ENCODE results near the gene HYOU1. TPM values are rescaled to one million over a fixed set of nuclear protein-coding genes. Genes with fewer than 3 reads are reported as not detected.

HYOU1 gene, protein sequence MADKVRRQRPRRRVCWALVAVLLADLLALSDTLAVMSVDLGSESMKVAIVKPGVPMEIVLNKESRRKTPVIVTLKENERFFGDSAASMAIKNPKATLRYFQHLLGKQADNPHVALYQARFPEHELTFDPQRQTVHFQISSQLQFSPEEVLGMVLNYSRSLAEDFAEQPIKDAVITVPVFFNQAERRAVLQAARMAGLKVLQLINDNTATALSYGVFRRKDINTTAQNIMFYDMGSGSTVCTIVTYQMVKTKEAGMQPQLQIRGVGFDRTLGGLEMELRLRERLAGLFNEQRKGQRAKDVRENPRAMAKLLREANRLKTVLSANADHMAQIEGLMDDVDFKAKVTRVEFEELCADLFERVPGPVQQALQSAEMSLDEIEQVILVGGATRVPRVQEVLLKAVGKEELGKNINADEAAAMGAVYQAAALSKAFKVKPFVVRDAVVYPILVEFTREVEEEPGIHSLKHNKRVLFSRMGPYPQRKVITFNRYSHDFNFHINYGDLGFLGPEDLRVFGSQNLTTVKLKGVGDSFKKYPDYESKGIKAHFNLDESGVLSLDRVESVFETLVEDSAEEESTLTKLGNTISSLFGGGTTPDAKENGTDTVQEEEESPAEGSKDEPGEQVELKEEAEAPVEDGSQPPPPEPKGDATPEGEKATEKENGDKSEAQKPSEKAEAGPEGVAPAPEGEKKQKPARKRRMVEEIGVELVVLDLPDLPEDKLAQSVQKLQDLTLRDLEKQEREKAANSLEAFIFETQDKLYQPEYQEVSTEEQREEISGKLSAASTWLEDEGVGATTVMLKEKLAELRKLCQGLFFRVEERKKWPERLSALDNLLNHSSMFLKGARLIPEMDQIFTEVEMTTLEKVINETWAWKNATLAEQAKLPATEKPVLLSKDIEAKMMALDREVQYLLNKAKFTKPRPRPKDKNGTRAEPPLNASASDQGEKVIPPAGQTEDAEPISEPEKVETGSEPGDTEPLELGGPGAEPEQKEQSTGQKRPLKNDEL
- 199 and 221 TPM in 2 replicates for total RNA-seq

DNA sequence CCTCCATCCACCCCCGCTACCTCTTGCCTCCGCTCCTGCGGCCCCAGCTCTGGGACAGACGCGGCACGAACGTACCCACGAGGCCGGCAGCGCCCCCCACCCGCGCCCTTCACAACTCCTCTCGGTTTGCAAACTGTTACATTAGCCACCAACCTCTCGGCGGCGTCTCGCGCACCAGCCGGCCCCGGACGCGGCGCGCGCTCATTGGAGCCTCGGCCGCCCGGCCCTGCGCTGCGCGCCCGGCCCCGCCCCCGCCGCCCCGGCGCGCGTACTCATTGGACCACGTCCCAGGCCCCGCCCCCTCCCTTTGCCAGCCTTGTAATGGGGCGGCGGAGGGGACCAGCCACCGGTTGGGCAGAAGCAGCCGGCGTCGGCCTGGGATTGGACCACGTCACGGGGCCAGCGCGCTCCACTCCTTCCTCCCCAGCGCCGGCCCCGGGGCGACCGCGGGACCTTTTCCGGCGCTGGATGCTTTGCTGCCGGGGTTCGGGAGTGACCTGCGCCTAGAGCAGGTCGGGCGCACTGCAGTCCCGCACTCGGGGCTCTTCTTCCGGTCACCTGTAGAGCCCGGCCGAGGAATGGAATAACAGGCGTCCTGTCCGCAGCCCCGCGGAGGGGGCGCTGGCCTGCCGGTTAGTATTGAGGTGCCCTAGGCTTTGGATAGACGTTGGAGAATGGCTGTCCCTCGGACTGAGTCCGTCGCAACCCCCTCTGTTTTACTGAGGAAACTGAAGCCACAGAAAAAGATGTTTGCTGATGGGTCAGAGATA lies at the start of gene HYOU1:
Gene HYOU1, minus strand, starts transcription at position 206 of the 770 bp plus-strand sequence. CDS start 1,045 bp downstream, outside the sequence.

DNA sequence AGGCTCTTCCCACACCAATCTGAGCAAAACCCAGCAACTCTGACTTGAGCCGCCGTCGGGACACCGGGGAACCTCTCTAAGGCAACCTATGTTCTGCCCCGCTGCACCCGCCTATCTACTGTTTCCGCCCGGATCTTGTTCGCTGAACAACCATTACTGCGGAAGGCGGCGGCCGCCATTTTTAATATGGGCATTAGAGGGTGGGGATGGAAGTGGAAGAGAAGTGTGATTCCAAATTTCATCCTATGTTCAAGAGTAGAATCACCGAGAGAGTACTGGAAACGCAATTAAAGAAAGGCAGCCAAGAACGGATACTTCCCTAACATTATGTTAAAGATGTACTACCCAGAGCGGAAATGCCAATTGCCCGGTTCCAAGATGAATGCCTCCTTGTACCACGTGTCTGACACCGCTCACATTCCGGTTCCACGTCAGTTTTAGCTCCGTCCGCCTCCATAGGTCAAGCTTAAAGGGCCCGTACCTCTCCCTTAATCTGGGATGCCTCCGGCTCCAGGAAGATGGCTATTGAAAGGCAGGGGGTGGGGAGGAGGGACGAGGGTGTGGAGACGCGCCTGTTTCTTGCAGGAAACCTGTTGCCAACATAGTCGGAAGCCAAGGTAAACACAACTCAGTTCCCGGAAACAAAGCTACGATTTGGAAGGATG lies 44.9 kb upstream of the HYOU1 start, which contains the start of gene DPAGT1:
Gene DPAGT1, minus strand, starts transcription at position 95 of the 665 bp plus-strand sequence. CDS start 198 bp downstream, outside the sequence.

DNA sequence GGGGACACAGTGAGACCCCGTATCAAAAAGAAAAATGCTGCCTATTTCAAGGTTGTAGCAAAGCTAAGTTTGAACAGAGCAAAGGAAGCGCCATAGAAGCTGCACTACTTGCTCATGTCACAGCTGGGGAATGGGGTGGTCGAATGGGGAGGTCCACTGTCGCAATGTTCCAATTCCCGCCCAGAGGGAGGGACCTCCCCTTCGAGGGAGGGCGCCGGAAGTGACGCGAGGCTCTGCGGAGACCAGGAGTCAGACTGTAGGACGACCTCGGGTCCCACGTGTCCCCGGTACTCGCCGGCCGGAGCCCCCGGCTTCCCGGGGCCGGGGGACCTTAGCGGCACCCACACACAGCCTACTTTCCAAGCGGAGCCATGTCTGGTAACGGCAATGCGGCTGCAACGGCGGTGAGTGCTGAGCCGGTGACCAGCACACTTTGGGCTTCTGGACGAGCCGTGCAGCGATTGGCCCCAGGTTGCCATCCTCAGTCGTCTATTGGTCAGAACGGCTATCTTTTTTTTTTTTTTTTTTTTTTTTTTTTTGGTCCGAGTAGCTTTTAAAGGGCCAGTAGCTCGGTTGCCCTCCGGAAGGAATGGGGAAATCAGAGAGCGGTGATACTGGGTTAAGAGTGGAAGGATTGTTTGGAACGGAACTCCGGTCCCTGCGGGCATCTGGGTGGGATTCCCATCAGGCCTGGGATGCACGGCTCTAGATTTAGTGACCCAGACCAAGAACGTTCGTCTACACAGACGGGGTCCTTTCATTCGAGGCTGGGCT lies 27.8 kb upstream of the HYOU1 start, which contains the start of gene HMBS:
Gene HMBS, plus strand, starts transcription at position 219 of the 774 bp plus-strand sequence. Its CDS starts 153 bp downstream, at position 372.

DNA sequence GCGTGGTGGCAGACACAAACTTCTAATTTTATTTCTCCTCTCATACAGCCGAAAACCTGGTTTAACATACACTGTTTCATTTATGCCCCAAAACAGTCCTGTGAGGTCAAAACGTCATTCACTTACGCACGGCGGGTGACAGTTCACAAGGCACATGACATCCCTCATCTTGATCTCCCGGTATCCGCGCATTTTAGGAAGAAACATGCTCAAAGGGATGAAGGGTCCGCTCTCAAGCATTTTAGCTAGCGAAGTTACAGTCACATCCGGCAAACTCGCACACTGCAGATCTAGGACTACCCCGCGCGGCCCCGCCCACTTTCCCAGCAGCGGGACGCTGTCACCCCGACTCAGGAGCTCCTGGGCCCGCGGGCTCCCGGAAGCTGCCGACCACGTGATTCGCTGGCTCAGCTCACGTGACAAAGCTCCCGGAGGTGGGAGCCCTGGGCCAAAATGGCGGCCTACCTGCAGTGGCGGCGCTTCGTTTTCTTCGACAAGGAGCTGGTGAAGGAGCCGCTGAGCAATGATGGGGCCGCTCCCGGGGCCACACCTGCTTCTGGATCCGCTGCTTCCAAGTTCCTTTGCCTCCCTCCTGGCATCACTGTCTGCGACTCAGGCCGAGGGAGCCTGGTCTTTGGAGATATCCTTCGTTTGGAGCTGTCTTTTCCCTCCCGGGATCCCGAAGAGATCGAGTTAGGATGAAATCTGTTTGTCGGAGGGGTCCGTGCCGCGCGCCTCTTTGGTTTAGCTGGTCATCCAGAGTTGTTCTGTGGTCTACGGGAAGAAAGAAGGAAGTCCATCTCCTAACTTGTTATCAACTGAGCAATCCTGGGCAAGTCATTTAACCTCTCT lies 10.6 kb upstream of the HYOU1 start, which contains the start of gene VPS11:
Gene VPS11, plus strand, starts transcription at position 448 of the 852 bp plus-strand sequence. Its CDS starts 6 bp downstream, at position 454.

DNA sequence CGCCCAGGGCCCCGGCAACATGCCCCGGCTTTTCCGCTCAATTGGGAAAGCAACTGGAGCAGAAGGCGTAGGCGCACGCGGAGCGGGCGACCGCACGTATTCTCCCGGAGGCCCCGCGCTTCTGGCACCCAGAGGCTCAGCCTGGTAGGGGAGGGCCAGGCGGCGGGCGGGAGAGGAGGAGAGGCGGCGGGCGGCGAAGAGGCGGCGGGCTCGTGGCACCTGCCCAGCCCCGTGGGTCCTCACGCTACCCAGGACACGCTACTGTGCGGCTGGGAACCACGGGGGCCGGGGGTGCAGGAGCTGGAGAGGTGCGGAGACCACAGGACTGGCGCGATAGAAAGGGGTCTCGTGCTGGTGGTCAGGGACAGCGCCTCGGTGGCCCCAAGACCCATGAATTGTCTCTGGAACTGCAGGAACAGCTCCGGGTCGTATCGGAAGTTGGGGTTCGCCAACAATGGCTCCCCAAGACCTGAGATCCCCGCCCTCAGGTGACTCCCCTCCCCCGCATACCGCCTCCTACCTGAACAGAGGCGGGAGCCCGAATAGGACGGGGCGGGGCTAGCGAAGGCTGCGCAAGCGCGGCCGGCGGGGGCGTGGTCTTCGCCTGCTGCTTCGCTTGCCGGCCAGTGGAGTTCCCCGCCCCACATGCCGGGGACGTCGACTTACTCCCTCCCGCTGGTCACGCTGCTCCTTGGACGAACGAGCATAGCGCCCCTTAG lies 26.5 kb downstream of the HYOU1 start, which contains the start of gene SLC37A4:
Gene SLC37A4, minus strand, starts transcription at position 549 of the 719 bp plus-strand sequence.

DNA sequence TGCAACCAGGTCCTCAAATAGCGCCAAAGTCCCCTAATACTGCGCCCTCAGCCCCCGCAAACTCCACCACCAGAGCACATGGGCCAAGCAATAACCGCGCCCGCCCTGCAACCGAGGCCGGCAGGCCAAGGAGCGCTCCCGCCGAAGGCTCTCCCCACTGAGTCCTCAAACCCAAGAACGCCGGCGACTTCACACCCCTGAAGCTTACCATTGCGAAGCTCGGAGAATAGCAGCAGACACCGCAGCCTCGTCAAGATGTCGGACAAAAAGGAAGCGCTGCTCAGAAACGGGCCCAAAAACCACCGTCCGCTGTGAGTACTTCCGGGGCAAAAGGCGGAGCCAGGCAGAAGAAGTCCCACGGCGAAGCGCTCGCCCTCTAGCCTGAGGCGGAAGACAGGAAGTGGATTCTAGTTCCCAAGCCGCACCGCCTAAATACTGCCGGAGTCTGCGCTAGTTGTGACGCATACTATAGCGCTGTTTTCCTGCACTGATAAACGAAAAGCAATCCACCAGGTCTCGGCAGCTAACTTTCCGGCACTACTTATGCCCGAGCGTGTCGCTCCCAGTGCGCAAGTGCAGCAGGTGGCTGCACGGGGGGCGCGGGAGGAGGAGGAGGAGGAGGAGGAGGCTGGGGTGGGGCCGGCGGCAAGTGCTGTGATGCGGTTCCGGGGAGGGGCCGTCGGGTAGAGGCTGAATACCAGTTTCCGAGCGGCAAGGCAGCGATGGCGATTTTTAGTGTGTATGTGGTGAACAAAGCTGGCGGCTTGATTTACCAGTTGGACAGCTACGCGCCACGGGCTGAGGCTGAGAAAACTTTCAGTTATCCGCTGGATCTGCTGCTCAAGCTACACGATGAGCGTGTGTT lies 38.7 kb downstream of the HYOU1 start, which contains the start of the genes RPS25 and TRAPPC4:
Gene RPS25, minus strand, starts transcription at position 270 of the 865 bp plus-strand sequence. Its CDS starts 59 bp downstream, at position 211.
Gene TRAPPC4, plus strand, starts transcription at position 693 of the 865 bp plus-strand sequence. Its CDS starts 30 bp downstream, at position 723.

DNA sequence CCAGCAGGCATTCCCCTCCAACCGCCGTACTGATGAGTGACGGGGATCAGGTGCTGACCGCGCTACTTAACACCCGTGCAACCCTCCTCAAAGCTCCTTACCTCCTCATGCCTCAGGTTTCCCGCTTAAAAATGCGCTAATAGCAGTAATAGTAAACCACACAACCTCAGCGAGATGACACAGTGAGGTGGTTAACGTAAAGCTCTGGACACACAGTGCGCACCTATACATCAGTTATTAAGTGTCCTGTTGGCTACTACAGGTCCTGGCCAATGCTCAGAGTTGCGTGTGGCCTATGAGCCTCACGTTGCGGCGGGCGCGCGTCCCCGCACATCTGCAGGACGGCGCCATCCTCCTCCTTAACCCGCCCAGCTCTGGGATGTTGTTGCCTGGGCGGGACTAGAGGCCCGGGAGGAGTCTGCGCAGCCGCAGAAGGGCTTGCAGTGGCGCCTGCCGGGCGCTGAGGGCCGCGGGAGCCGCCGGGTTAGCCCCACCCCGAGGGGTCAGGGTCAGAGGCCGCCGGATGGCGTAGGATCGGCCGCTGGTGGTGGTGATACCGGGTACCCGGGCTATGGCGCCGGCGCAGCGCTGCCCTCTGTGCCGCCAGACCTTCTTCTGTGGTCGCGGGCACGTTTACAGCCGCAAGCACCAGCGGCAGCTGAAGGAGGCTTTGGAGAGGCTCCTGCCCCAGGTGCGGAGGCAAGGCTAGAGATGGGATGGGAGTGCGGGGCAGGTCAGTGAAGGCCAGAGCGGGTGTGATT lies 59.2 kb downstream of the HYOU1 start, which contains the start of gene CENATAC:
Gene CENATAC, plus strand, starts transcription at position 512 of the 761 bp plus-strand sequence. Its CDS starts 60 bp downstream, at position 572.

Other genes starting within 250 kb of the HYOU1 start
- gene CXCR5, start 173.3 kb downstream of the HYOU1 start, total RNA-seq: not detected in 2 replicates
- 5.1 and 5.5 TPM in 2 replicates for gene BCL9L, start 131.3 kb downstream of the HYOU1 start, total RNA-seq
- gene UPK2, start 100.9 kb downstream of the HYOU1 start, total RNA-seq: not detected in 2 replicates
- not detected in 2 replicates for gene FOXR1, start 85.4 kb downstream of the HYOU1 start, total RNA-seq
- gene CENATAC, start 59.1 kb downstream of the HYOU1 start, total RNA-seq: 8.9 and 9.3 TPM in 2 replicates
- 631 and 888 TPM in 2 replicates for gene RPS25, start 38.9 kb downstream of the HYOU1 start, total RNA-seq
- 66.1 and 89.7 TPM in 2 replicates for gene TRAPPC4, start 38.4 kb downstream of the HYOU1 start, total RNA-seq
- 13.2 and 13.8 TPM in 2 replicates for gene SLC37A4, start 26.3 kb downstream of the HYOU1 start, total RNA-seq
- 27.8 and 30.6 TPM in 2 replicates for gene VPS11, start 10.6 kb upstream of the HYOU1 start, total RNA-seq
- 3.3 and 4.0 TPM in 2 replicates for gene HMBS, start 27.7 kb upstream of the HYOU1 start, total RNA-seq
- gene DPAGT1, start 44.6 kb upstream of the HYOU1 start, total RNA-seq: 12.7 and 13.8 TPM in 2 replicates
- 2.4 and 3.6 TPM in 2 replicates for gene C2CD2L, start 50.1 kb upstream of the HYOU1 start, total RNA-seq
- gene HINFP, start 64.4 kb upstream of the HYOU1 start, total RNA-seq: 13.4 and 14.2 TPM in 2 replicates
- under 0.01 TPM in 2 replicates for gene ABCG4, start 91.8 kb upstream of the HYOU1 start, total RNA-seq
- gene NLRX1, start 111.5 kb upstream of the HYOU1 start, total RNA-seq: 9.5 and 11.1 TPM in 2 replicates
- 0.17 TPM in 1 of 2 replicates, not detected in the other for gene NHERF4, start 128.3 kb upstream of the HYOU1 start, total RNA-seq
- 8.1 and 8.8 TPM in 2 replicates for gene CBL, start 149.1 kb upstream of the HYOU1 start, total RNA-seq